Measurements from ENCODE around the gene VGLL3. TPM values are rescaled to one million over a fixed set of nuclear protein-coding genes. Genes with fewer than 3 reads are reported as not detected.

VGLL3 gene
- total RNA-seq, 4 donors from 2014 or later = 6.2 to 17.8 (median 12.6) TPM

GRCh38 chr3:86890741-86891396 lies 100.1 kb downstream of the VGLL3 start:
- no peak for DNase-seq (ENCODE audit: low spot score in 2 of 2)
- Histone ChIP-seq H3K4me3 (no peak overlapping the region), H3K9me3 (no peaks in the 10 kb centered on the region), H3K27ac (no peak overlapping the region), H3K36me3 (no peaks in the 10 kb centered on the region), H3K27me3 (no peaks in the 10 kb centered on the region), H3K4me1 (no peaks in the 10 kb centered on the region)
- TF ChIP-seq POLR2AphosphoS5 (IDR thresholded peaks at IDR 0.05) (no peak), POLR2A (IDR thresholded peaks at IDR 0.05) (no peak)
- 58% methylated on average over 1 of the region's 1 CpG for WGBS

Other genes starting within 250 kb of the VGLL3 start
- 10 to 100 TPM; 27.4 to 43.5 (median 31.1) TPM for gene CHMP2B, start 236.2 kb upstream of the VGLL3 start, total RNA-seq